ENCODE data around the gene PRDM11.

Gene PRDM11

DNA sequence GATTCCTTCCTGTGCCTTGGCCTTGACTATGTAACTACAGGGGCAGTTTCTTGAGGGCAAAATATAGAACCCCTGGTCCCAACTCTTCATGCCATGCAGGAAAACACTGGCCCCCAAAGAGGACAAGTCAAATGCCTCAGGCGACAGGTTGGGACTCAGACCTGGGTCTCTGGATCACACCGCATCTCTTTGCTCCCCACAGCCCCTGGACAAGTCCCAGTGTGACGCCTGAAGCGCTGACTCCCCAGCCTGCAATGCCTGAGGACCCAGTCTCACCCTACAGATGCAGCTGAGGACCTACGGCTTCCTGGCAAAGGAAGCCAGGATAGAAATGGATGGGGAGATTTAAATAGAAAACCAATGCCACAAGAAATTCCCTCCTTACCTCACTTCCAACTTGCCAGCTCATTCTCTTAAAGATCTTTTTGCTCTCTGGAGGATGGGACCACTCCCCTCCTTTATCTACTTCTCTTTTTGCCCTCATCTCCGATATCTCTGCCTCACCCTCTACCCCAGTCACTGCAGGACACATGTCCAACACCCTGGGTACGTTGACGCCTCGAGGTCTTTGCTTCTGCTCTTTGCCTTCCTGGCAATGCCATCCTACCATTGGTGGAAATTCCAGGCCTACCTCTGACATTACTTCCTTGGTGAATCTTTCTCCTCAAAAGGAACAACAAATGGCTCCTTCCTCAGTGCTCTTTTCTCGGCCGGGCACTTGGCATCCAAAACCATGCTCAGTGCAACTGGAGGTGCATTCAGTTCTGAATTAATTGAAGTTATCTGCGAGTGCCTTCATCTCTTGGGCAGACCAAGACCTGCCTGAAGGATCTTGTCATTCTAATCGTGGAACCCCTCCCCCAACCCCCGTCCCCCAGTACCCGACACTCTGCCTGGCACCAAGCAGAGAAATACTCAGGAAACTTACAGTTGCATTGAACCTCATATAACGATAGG, 2.0 kb upstream of the PRDM11 start:
- ATAC-seq (ENCODE audit: low read depth), result no peak
- H3K4me3 ChIP-seq (ENCODE audit: severe bottlenecking), result no peak overlapping the region
- H3K27me3 ChIP-seq (ENCODE audit: insufficient read depth, poor library complexity, severe bottlenecking), result no peaks in the 10 kb centered on the region
- no peak overlapping the region for H3K27ac ChIP-seq (ENCODE audit: poor library complexity, severe bottlenecking)
- DNase-seq (ENCODE audit: low spot score), result no peak
- no peaks in the 10 kb centered on the region for H3K36me3 ChIP-seq (ENCODE audit: low read depth)
- no peaks in the 10 kb centered on the region for H3K4me1 ChIP-seq (ENCODE audit: insufficient read depth, poor library complexity, severe bottlenecking)
- TF ChIP-seq, protein P1, sequence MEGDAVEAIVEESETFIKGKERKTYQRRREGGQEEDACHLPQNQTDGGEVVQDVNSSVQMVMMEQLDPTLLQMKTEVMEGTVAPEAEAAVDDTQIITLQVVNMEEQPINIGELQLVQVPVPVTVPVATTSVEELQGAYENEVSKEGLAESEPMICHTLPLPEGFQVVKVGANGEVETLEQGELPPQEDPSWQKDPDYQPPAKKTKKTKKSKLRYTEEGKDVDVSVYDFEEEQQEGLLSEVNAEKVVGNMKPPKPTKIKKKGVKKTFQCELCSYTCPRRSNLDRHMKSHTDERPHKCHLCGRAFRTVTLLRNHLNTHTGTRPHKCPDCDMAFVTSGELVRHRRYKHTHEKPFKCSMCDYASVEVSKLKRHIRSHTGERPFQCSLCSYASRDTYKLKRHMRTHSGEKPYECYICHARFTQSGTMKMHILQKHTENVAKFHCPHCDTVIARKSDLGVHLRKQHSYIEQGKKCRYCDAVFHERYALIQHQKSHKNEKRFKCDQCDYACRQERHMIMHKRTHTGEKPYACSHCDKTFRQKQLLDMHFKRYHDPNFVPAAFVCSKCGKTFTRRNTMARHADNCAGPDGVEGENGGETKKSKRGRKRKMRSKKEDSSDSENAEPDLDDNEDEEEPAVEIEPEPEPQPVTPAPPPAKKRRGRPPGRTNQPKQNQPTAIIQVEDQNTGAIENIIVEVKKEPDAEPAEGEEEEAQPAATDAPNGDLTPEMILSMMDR (IDR thresholded peaks at IDR 0.05; ENCODE audit: poor library complexity, severe bottlenecking), result no peak
- no peaks in the 10 kb centered on the region for H3K9me3 ChIP-seq (ENCODE audit: severe bottlenecking)

DNA sequence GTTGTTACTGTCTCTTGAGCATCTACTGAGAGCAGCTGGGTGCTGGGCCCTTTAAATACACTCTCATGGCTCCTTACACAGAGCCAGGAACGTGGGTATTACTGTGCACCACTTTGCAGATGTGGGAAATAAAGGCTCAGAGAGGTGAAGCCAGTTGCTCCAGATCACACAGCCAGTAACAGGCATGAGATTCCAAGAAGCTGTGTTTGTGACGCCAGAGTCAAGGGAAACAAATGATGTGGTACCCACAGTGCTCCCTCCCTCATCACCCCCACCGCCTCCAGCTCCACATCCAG, 1.4 kb upstream of the PRDM11 start:
- H3K27ac ChIP-seq (ENCODE audit: poor library complexity, severe bottlenecking), result no peak overlapping the region
- H3K4me1 ChIP-seq (ENCODE audit: insufficient read depth, poor library complexity, severe bottlenecking), result no peaks in the 10 kb centered on the region
- TF ChIP-seq, protein P1 (IDR thresholded peaks at IDR 0.05; ENCODE audit: poor library complexity, severe bottlenecking), result no peak
- no peaks in the 10 kb centered on the region for H3K27me3 ChIP-seq (ENCODE audit: insufficient read depth, poor library complexity, severe bottlenecking)
- no peaks in the 10 kb centered on the region for H3K36me3 ChIP-seq (ENCODE audit: low read depth)
- no peak for ATAC-seq (ENCODE audit: low read depth)
- no peak overlapping the region for H3K4me3 ChIP-seq (ENCODE audit: severe bottlenecking)
- DNase-seq (ENCODE audit: low spot score), result no peak
- no peaks in the 10 kb centered on the region for H3K9me3 ChIP-seq (ENCODE audit: severe bottlenecking)

DNA sequence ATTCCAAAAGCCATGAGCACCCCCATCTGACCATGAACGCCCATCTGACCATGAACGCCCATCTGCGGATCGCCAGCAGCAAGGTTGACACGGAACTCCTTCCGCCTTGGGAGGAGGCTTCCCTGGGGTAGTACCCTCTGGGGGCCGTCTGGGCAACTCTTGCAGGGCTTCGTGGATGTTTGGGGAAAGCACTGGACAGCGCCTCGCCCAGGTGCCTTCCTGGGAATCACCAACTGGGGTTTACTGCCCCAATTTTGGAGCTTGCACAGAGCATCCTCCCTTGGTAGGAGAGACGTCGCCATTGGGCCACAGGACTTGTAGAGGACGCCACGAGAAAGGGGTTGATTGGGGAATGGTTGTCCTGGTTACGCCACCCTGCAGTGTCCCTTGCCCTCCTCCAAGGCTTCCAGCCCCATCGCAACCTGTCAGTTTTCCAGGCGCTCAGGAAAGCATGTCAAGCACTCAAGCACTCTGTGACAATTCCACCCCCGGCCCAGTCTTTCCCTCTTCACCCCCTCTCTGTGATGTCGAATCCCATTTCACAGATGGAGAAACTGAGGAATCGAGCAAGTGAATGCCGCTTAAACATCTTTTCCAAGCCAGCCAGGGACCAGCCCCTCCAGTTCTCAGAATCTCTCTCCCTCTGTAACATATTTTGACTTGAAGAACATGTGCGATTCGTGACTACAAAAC, 914 bp upstream of the PRDM11 start:
- no peak for ATAC-seq (ENCODE audit: low read depth)
- TF ChIP-seq, protein P1 (IDR thresholded peaks at IDR 0.05; ENCODE audit: poor library complexity, severe bottlenecking), result no peak
- Histone ChIP-seq H3K36me3 (ENCODE audit: low read depth) (no peaks in the 10 kb centered on the region), H3K4me1 (ENCODE audit: insufficient read depth, poor library complexity, severe bottlenecking) (no peaks in the 10 kb centered on the region), H3K9me3 (ENCODE audit: severe bottlenecking) (no peaks in the 10 kb centered on the region), H3K27ac (ENCODE audit: poor library complexity, severe bottlenecking) (no peak overlapping the region), H3K27me3 (ENCODE audit: insufficient read depth, poor library complexity, severe bottlenecking) (no peaks in the 10 kb centered on the region), H3K4me3 (ENCODE audit: severe bottlenecking) (peak overlapping the region; percentile 61)
- DNase-seq (ENCODE audit: low spot score), result no peak

DNA sequence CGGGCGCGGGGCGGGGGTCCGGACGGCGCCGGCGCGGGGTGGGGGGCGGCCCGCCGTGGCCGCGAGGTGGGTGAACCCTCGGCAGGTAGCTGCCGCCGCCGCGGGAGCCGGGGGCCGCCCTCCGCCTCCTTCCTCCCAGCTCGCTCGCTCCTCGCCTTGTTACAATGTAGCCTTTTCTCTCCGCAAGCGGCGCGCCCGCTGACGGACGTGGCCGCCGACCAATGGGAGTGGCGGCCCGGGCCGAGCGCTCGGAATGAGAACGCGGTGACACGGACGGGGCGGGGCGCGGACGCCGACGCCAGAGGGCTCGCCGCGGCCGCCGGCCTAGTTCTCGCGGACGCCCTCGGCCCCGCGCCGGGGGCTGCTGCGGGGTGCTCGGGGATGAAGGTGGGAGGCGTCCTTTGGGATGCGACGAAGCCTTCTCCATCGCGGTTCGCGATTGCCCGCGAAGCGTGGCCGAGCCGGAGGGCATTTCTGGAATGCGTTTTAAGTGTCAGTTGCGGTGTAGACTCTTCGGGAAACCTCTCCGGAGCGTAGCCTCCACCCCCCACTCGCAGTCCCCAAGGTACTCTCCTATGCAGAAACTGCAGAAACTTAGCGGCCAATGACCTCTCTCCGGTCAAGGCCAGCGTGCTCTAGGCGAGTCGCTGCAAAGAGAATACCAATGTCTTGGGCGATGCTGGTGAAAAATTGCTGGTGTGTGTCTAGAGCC, 734 bp downstream of the PRDM11 start:
- DNase-seq (ENCODE audit: low spot score), result peak; percentile 95
- peak overlapping the region; percentile 77 for H3K27ac ChIP-seq (ENCODE audit: poor library complexity, severe bottlenecking)

More for the DNA sequence above, 734 bp downstream of the PRDM11 start:
- no peaks in the 10 kb centered on the region for H3K27me3 ChIP-seq (ENCODE audit: insufficient read depth, poor library complexity, severe bottlenecking)
- TF ChIP-seq, protein P1 (IDR thresholded peaks at IDR 0.05; ENCODE audit: poor library complexity, severe bottlenecking), result no peak
- H3K36me3 ChIP-seq (ENCODE audit: low read depth), result no peaks in the 10 kb centered on the region
- H3K4me3 ChIP-seq (ENCODE audit: severe bottlenecking), result peak overlapping the region; percentile 61
- no peaks in the 10 kb centered on the region for H3K9me3 ChIP-seq (ENCODE audit: severe bottlenecking)
- peak; percentile 96 for ATAC-seq (ENCODE audit: low read depth)
- no peaks in the 10 kb centered on the region for H3K4me1 ChIP-seq (ENCODE audit: insufficient read depth, poor library complexity, severe bottlenecking)

Measured in RWPE2 (cell line).